ENCODE results near the gene TUBA1B.

GRCh38 chr12:49138587-49138986 is 7.4 kb upstream of the TUBA1B start:
- TF ChIP-seq HDGF (IDR thresholded peaks at IDR 0.05; ENCODE audit: borderline replicate concordance) (no peak), ARNT (IDR thresholded peaks at IDR 0.05) (no peak)

Data from HEK293T (cell line).